NCI-H187 treated with DMSO at 0.1 percent for 48 hours (cell line): ENCODE data around the gene KANSL1L.

Experiments used
- DNase-seq: peaks from one replicate; lab custom pipeline; 2025; lab: John Stamatoyannopoulos, UW

KANSL1L gene

DNA sequence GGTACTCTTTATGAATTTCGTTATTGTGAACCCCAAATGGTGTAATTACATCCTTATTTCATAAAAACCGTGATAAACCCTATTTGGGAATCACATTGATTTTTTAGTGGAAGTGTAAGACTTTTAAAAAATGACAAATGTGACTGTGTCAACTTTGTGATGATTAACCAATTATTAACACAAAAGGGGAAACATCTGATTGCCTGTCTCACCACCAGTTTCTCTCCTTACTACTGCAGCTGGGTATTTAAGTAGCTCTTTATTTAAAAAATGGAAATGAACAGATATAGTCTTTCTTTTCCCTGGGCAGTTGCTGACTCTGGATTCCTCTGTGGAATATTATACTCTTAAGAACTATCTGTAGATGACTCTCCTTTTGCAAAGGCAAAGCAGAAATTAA, 180.4 kb downstream of the KANSL1L start:
- DNase-seq, result no peak

DNA sequence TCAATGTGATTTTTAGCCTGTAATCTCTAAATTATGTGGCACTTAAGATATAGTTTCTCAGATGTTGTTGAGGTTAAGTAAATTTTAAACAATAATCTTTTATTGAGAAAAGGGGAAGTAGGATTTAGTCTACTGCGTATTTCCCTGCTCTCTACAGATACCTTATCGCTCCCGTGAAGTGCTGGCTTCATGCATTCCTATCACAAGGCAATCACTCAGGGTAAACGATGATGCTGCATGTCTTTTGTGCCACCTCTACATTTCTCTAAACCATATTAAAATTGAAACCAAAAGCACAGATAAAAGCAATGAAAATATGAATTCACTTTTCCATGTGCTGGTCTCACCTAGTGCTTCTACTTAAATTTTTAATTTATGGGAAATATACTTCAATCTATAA, 183.2 kb downstream of the KANSL1L start:
- no peak for DNase-seq

DNA sequence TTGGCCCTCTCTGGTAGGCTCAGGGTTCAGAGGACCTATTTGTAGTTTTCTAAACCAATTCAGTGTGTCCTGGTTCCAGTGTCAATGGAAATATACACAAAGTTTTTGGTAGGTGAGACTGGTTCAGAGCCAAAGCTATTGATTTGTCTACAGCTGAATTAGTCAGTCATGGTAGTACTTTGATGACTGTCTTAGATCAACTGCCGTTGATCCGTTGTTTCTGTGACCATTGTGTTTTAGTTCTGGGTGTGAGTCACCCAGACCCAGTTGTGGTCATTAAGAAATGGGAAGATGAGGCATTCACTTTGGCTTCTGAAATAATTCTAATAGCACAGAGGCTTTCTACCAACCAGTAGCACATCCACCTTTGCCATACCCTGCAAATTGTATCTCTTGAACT, 184.8 kb downstream of the KANSL1L start:
- DNase-seq, result no peak

DNA sequence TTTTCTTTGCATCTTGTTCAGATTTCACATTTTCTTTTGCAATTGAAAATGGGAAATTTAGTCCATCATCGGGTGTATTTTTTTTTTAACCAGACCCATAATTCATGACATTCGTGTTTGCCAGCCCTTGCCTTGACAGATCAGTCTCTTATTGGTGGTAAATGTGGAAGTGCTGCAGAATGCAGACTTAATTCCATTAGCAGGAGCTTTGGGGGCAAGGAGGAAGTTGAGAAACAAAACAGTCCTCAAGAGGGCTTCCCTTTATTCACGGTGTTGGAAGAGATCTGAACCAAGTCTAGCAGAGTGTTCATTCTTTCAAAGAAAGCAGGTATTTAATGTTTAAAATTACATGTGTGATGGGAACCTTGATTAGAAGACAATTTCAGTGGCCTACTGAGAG, 185.3 kb downstream of the KANSL1L start:
- DNase-seq, result no peak

DNA sequence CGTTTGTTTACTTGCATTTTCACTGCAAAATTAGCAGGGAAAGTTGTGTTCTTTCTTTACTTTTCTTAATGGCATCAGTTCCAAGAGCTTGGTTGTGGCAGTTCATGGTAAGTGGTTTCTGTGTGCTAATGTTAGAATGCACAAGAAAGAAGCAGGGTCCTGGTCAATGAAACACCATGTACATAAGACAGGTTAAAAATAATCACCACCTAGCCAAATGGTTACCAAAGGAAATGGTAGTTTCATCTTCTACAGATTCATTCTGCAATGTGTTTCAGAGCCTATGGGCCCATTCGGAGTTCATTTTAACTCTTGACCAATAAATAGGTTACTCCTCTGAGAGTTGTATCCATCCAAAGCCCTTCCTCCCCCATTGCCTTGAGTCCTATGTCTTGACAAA, 186.9 kb downstream of the KANSL1L start:
- DNase-seq, result no peak

DNA sequence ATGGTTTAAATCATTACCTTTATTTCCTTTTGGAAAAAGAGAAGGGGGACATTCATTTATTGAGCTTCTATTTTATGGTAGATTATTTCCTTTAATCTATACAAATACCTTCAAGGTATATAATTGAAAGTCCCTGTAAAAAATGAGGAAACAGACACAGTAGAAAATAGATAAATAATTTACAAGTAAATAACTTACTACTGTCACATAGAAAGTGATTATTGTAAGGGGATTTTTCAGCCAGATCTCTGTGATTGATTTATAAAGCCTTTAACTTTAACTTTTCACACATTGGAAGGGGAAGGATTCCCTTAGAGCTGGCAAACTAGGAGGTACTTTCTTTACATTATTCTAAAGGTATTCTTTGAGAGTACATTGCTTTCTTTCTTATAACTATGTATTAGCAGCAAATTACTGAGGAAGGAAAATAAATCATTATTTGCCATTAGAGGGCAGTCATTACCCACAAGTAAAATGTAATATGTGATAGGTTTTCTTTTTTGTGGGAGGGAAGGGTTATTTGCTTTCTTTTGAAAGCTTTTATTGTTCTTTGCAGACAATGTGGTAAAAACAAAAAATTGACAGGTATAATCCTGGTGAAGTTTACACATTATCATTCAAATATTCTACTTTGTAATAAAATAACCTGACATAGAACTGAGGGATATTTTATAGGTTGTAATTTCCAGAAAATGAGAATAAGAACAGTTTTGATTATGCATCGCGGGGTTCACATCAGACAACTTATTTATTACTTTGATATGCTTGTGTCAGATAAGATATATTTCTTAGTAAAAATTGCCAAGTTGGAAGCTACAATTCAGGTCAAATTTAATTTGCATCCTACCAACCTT, 193.6 kb downstream of the KANSL1L start:
- DNase-seq, result no peak

DNA sequence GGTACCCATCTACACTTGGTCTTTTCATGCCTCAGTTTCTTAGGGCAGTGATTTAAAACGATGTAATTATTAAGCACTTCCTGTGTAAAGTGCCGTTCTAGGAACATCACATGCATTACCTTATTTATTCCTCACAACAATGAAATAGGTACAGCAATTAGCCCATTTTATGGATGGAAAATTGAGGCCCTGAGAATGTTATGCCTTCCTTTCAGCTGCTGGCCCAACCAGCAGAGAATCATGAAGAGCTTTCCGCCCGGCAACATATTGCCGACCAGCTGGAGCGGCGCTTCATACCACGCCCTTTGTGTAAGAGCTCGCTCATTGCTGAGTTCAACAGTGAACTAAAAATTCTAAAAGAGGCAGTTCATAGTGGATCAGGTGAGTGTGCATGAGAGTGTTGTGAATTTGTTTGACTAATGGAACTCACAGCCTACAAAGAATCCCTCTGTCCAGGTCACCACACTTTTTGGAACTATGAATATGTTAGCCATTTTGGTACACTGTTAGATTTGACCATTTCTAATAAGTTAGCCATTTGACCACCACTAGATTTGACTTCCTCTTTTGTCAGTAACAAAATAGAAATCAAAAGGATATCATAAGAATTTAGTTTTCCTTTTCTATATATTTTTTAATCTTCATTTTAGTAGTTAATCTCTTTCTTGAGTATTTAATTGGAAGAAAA, 194.4 kb downstream of the KANSL1L start:
- no peak for DNase-seq

DNA sequence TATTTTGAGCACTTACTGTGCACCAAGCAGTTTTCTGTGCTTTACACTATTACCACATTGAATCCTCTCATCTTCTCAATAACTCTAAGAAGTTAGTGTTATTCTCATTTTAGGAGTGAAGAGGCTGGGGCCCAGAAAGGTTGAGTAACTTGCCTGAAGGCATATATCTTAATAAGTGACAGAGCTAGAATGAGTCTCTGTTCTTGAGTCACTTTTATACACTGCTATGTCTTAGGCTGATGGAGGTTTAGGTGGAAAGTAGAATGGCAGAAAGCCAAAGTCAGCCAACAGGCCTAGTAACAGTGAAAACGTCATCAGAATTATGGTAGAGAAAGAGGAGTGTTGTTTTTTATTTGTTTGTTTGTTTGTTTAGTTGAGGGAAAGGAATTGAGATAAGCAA, 196.6 kb downstream of the KANSL1L start:
- no peak for DNase-seq

DNA sequence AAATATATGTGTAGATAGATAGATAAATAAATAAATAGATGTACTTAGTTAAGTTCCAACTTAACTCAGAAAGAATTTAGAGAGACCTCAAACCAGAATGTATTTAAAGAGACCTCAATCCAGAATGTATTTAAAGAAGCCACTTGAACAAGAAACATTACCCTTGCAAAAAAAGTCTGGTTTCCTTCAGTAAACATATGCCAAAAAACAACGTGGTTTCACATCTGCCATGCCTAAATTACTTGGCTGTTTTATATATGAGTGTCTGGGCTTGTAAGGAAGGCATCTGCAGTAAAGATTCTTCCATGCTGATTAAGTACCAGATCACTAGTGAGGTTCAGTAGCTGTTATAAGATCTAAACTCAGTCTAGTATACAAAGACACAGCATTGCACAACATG, 197.9 kb downstream of the KANSL1L start:
- DNase-seq, result no peak
